GM23338 (cell line): Measurements from ENCODE around the gene HPS3. TPM values are rescaled to one million over a fixed set of nuclear protein-coding genes. Genes with fewer than 3 reads are reported as not detected.

Experiments
- ATAC-seq: fragments of 200-7000 bp; cut with Tn5 transposase; 3 replicates; pipeline ENCODE4 v1.9.1; 2020
- DNase-seq: peaks from one replicate; pipeline ENCODE4 v3.0.0-alpha.2; 2015; ENCODE audit warnings: low spot score
- H2AFZ ChIP-seq: fragments of 200-600 bp; sonication (generic); 2 replicates; pipeline ENCODE4 v1.8.0; 2016; ENCODE audit warnings: antibody characterized with exemption, mild to moderate bottlenecking, moderate library complexity
- H3F3A ChIP-seq: fragments of 200-600 bp; sonication (generic); replicated peaks from 2 replicates; pipeline ENCODE4 v1.8.0; 2017; ENCODE audit warnings: antibody characterized with exemption, mixed run types, low read depth
- H3K27ac ChIP-seq: fragments of 200-600 bp; sonication (generic); 2 replicates; pipeline ENCODE4 v1.6.1; 2016; ENCODE audit warnings: low read depth
- H3K27me3 ChIP-seq: fragments of 200-600 bp; sonication (generic); 2 replicates; pipeline ENCODE4 v1.8.0; 2016; ENCODE audit warnings: mild to moderate bottlenecking, mixed run types, moderate library complexity; ENCODE audit not compliant: insufficient read depth
- H3K36me3 ChIP-seq: fragments of 200-600 bp; sonication (generic); 2 replicates; pipeline ENCODE4 v1.8.0; 2016; ENCODE audit warnings: mild to moderate bottlenecking; ENCODE audit not compliant: insufficient read depth
- H3K4me1 ChIP-seq: fragments of 200-600 bp; sonication (generic); 2 replicates; pipeline ENCODE4 v1.8.0; 2016; ENCODE audit warnings: mild to moderate bottlenecking, moderate library complexity; ENCODE audit not compliant: insufficient read depth
- H3K4me2 ChIP-seq: fragments of 200-600 bp; sonication (generic); 2 replicates; pipeline ENCODE4 v1.7.1; 2017; ENCODE audit warnings: mixed run types
- H3K4me3 ChIP-seq: fragments of 200-600 bp; sonication (generic); 2 replicates; pipeline ENCODE4 v1.6.1; 2016; ENCODE audit warnings: mixed run types
- H3K79me2 ChIP-seq: fragments of 200-600 bp; sonication (generic); replicated peaks from 2 replicates; pipeline ENCODE4 v1.8.0; 2017; ENCODE audit warnings: mild to moderate bottlenecking; ENCODE audit not compliant: insufficient read depth
- H3K9me2 ChIP-seq: fragments of 200-600 bp; sonication (generic); 2 replicates; pipeline ENCODE4 v1.8.0; 2017; ENCODE audit not compliant: insufficient read depth
- H4K20me1 ChIP-seq: fragments of 200-600 bp; sonication (generic); replicated peaks from 2 replicates; pipeline ENCODE4 v1.8.0; 2017; ENCODE audit warnings: mild to moderate bottlenecking; ENCODE audit not compliant: insufficient read depth
- H3K27ac Mint-ChIP-seq: 2 replicates; pipeline ENCODE4 v1.8.0; 2020; ENCODE audit warnings: inconsistent platforms, mild to moderate bottlenecking, moderate library complexity, mixed read lengths
- H3K27me3 Mint-ChIP-seq: 3 replicates; pipeline ENCODE4 v1.8.0; 2022; ENCODE audit warnings: low read depth, mild to moderate bottlenecking, moderate library complexity, mixed read lengths, inconsistent platforms; ENCODE audit not compliant: insufficient read depth, poor library complexity
- H3K36me3 Mint-ChIP-seq: 3 replicates; pipeline ENCODE4 v1.8.0; 2021; ENCODE audit warnings: low read depth, mild to moderate bottlenecking, inconsistent platforms, moderate library complexity, mixed read lengths
- H3K4me1 Mint-ChIP-seq: 3 replicates; pipeline ENCODE4 v1.8.0; 2020; ENCODE audit warnings: mild to moderate bottlenecking, inconsistent platforms, mixed read lengths
- H3K4me3 Mint-ChIP-seq: 3 replicates; pipeline ENCODE4 v1.8.0; 2021; ENCODE audit warnings: moderate library complexity, mild to moderate bottlenecking, inconsistent platforms, mixed read lengths
- H3K9me3 Mint-ChIP-seq: 3 replicates; pipeline ENCODE4 v1.8.0; 2020; ENCODE audit warnings: moderate library complexity, mild to moderate bottlenecking, inconsistent platforms, mixed read lengths
- CREB1 ChIP-seq: fragments of 250-450 bp; sonication (Bioruptor Pico); IDR thresholded peaks from 2 replicates; pipeline ENCODE4 v1.5.0; 2020; ENCODE audit warnings: low read depth, mild to moderate bottlenecking, moderate library complexity
- ETS1 ChIP-seq: IDR thresholded peaks from 2 replicates; pipeline ENCODE4 v1.6.1; 2016; ENCODE audit warnings: antibody characterized with exemption
- EZH2 ChIP-seq: fragments of 200-600 bp; sonication (generic); IDR thresholded peaks from one replicate; pipeline ENCODE4 v1.8.0; 2017; ENCODE audit warnings: antibody characterized with exemption, mild to moderate bottlenecking, low read depth; ENCODE audit not compliant: unreplicated experiment
- JUNB ChIP-seq: IDR thresholded peaks from one replicate; pipeline ENCODE4 v1.6.1; 2016; ENCODE audit warnings: antibody characterized with exemption; ENCODE audit not compliant: unreplicated experiment
- NANOG ChIP-seq: IDR thresholded peaks from 2 replicates; pipeline ENCODE4 v1.6.1; 2016; ENCODE audit warnings: antibody characterized with exemption, borderline replicate concordance
- POLR2AphosphoS5 ChIP-seq: IDR thresholded peaks from 2 replicates; pipeline ENCODE4 v1.6.1; 2016; ENCODE audit warnings: antibody characterized with exemption, low read depth
- STAT1 ChIP-seq: IDR thresholded peaks from one replicate; pipeline ENCODE4 v1.6.1; 2016; ENCODE audit warnings: antibody characterized with exemption; ENCODE audit not compliant: unreplicated experiment
- ZNF114 ChIP-seq: fragments of 250-450 bp; sonication (Bioruptor Pico); IDR thresholded peaks from 2 replicates; pipeline ENCODE4 v1.5.0; 2020; ENCODE audit warnings: mild to moderate bottlenecking, moderate library complexity
- ZNF331 ChIP-seq: fragments of 250-450 bp; sonication (Bioruptor Pico); IDR thresholded peaks from 2 replicates; pipeline ENCODE4 v1.5.0; 2020; ENCODE audit warnings: low read depth, mild to moderate bottlenecking, moderate library complexity
- ZNF462 ChIP-seq: fragments of 250-450 bp; sonication (Bioruptor Pico); IDR thresholded peaks from 2 replicates; pipeline ENCODE4 v1.5.0; 2020; ENCODE audit warnings: mild to moderate bottlenecking, moderate library complexity
- polyA plus RNA-seq: library from polyadenylated mRNA; unstranded; fragments of >200 nt; fragmentation: Nextera tagmentation; extraction: Ambion mirVana; gene quantifications from 2 replicates; pipeline ENCODE4 v1.2.1, GENCODE V29; 2016
- total RNA-seq: library from RNA; depleted of rRNA; stranded (reverse); fragments of >200 nt; shearing (Covaris generic); gene quantifications from 2 replicates; pipeline ENCODE4 v1.2.3, GENCODE V29; 2014

Gene HPS3
- total and polyA plus RNA-seq, 2 experiments from 2014 or later: 41.7 to 66.8 TPM

- no peak for TF ChIP-seq ZNF462 (CRISPR knock-in tag)
- no peak for TF ChIP-seq ETS1
- TF ChIP-seq EZH2: no peak
These were observed 48.7 kb upstream of the HPS3 start (continued) for GRCh38 chr3:149080699-149081091.

- peaks cover 17% of the 10 kb centered on the region for H3K4me1 Mint-ChIP-seq
- H3K27ac ChIP-seq: no peak overlapping the region
- no peaks in the 10 kb centered on the region for H3F3A ChIP-seq
- H3K27me3 ChIP-seq: peaks cover 6% of the 10 kb centered on the region; the same call in 1 of the 2 replicates
- DNase-seq (no peak), ATAC-seq (no peak)
- no peak overlapping the region for H3K4me3 Mint-ChIP-seq
- H3K9me3 Mint-ChIP-seq: peaks cover 2% of the 10 kb centered on the region
- H3K9me2 ChIP-seq: no peaks in the 10 kb centered on the region
- H3K36me3 Mint-ChIP-seq: peaks cover 28% of the 10 kb centered on the region
- no peak overlapping the region for H3K27ac Mint-ChIP-seq
- H3K4me1 ChIP-seq: peaks cover 14% of the 10 kb centered on the region
- no peak overlapping the region for H3K4me3 ChIP-seq
- H3K79me2 ChIP-seq: peaks cover 84% of the 10 kb centered on the region
- peaks cover 10% of the 10 kb centered on the region; the same call in 1 of the 2 replicates for H3K36me3 ChIP-seq
- H3K27me3 Mint-ChIP-seq: peaks cover 11% of the 10 kb centered on the region
- peaks cover 28% of the 10 kb centered on the region for H4K20me1 ChIP-seq
- TF ChIP-seq POLR2AphosphoS5 (no peak), STAT1 (no peak), ZNF114 (CRISPR knock-in tag) (no peak), JUNB (no peak), ZNF462 (CRISPR knock-in tag) (no peak), NANOG (no peak), EZH2 (no peak), ZNF331 (no peak), CREB1 (CRISPR knock-in tag) (no peak)
- H3K4me2 ChIP-seq: no peak overlapping the region
- H2AFZ ChIP-seq: no peak overlapping the region
These were observed 47.7 kb upstream of the HPS3 start for GRCh38 chr3:149081772-149082171.
